ENCODE measurements around the gene HECTD3. TPM values are rescaled to one million over a fixed set of nuclear protein-coding genes. Genes with fewer than 3 reads are reported as not detected.
"Not testable (repeated sequence)": the region's sequence is repeated elsewhere in the genome, so short reads cannot be mapped to it uniquely, and the experiment has no call there.

HECTD3 gene
- total and polyA plus RNA-seq, 2 experiments from 2014 or later, result 22.5 to 28.1 TPM

- Histone ChIP-seq H3K4me3 (no peak overlapping the region), H3K36me3 (peaks cover 19% of the 10 kb centered on the region), H3K4me1 (ENCODE audit: low read depth) (no peaks in the 10 kb centered on the region), H3K9me3 (ENCODE audit: low read depth) (no peaks in the 10 kb centered on the region), H3K27me3 (no peaks in the 10 kb centered on the region), H3K27ac (no peak overlapping the region)
- DNase-seq (ENCODE audit: low read depth in 1 of 2, low spot score in 1 of 2), result no peak
- no peak for TF ChIP-seq CTCF (IDR thresholded peaks at IDR 0.05; ENCODE audit: low read depth, low read length)
Measured at GRCh38 chr1:45005761-45006160, 5.4 kb downstream of the HECTD3 start.

GRCh38 chr1:45004281-45004920, 6.7 kb downstream of the HECTD3 start:
- H3K9me3 ChIP-seq (ENCODE audit: low read depth), result no peaks in the 10 kb centered on the region
- H3K27me3 ChIP-seq, result no peaks in the 10 kb centered on the region
- no peak overlapping the region for H3K27ac ChIP-seq
- H3K4me1 ChIP-seq (ENCODE audit: low read depth), result no peaks in the 10 kb centered on the region
- DNase-seq (ENCODE audit: low read depth in 1 of 2, low spot score in 1 of 2), result no peak
- H3K4me3 ChIP-seq, result no peak overlapping the region
- TF ChIP-seq CTCF (IDR thresholded peaks at IDR 0.05; ENCODE audit: low read depth, low read length), result no peak
- H3K36me3 ChIP-seq, result peaks cover 19% of the 10 kb centered on the region

- peaks cover 19% of the 10 kb centered on the region for H3K36me3 ChIP-seq
- no peaks in the 10 kb centered on the region for H3K9me3 ChIP-seq (ENCODE audit: low read depth)
- no peak for TF ChIP-seq CTCF (IDR thresholded peaks at IDR 0.05; ENCODE audit: low read depth, low read length)
- H3K4me3 ChIP-seq, result no peak overlapping the region
- H3K4me1 ChIP-seq (ENCODE audit: low read depth), result no peaks in the 10 kb centered on the region
- DNase-seq (ENCODE audit: low read depth in 1 of 2, low spot score in 1 of 2), result no peak
- no peak overlapping the region for H3K27ac ChIP-seq
- no peaks in the 10 kb centered on the region for H3K27me3 ChIP-seq
Measured at GRCh38 chr1:45003741-45004140, 7.4 kb downstream of the HECTD3 start.

GRCh38 chr1:45002650-45003645, 8.2 kb downstream of the HECTD3 start:
- no peak for TF ChIP-seq CTCF (IDR thresholded peaks at IDR 0.05; ENCODE audit: low read depth, low read length)
- peaks cover 19% of the 10 kb centered on the region for H3K36me3 ChIP-seq
- no peak overlapping the region for H3K4me3 ChIP-seq

GRCh38 chr1:45001576-45001975, 9.5 kb downstream of the HECTD3 start:
- not testable (repeated sequence) for H3K27me3 ChIP-seq; H3K27ac ChIP-seq; H3K4me1 ChIP-seq (ENCODE audit: low read depth); DNase-seq (ENCODE audit: low read depth in 1 of 2, low spot score in 1 of 2); H3K4me3 ChIP-seq; H3K9me3 ChIP-seq (ENCODE audit: low read depth)
- peaks cover 19% of the 10 kb centered on the region for H3K36me3 ChIP-seq

More at GRCh38 chr1:45002650-45003645, 8.2 kb downstream of the HECTD3 start:
- no peak for DNase-seq (ENCODE audit: low read depth in 1 of 2, low spot score in 1 of 2)
- no peak overlapping the region for H3K27ac ChIP-seq
- no peaks in the 10 kb centered on the region for H3K9me3 ChIP-seq (ENCODE audit: low read depth)
- H3K27me3 ChIP-seq, result no peaks in the 10 kb centered on the region
- H3K4me1 ChIP-seq (ENCODE audit: low read depth), result no peaks in the 10 kb centered on the region

Measured in cardiac muscle cell (in vitro differentiated cells and primary cell).